AG04449 (cell line): Measurements from ENCODE around the gene USP13.

Experiments used
- CTCF ChIA-PET: fragments of 350-600 bp; formaldehyde crosslinking; extraction: SDS; loops from one replicate; lab custom pipeline; 2021; ENCODE audit warnings: antibody characterized with exemption; lab: Yijun Ruan, JAX
- POLR2A ChIA-PET: fragments of 400-600, 350-600 bp; formaldehyde crosslinking; extraction: SDS; loops from one replicate; lab custom pipeline; 2020; ENCODE audit warnings: antibody characterized with exemption, inconsistent platforms; lab: Yijun Ruan, JAX
- DNase-seq: peaks from one replicate; pipeline ENCODE4 v3.0.0-alpha.2; 2010; ENCODE audit warnings: low read depth, low spot score
- H3K4me3 ChIP-seq: 2 replicates; pipeline ENCODE4 v1.5.1; 2011; ENCODE audit warnings: low read depth, mild to moderate bottlenecking, control low read depth, low read length
- TF ChIP-seq, protein P1 (sequence below): IDR thresholded peaks from one replicate; pipeline ENCODE4 v1.5.1; 2011; ENCODE audit warnings: mild to moderate bottlenecking, moderate library complexity, low read length, control low read depth, inconsistent platforms; ENCODE audit not compliant: insufficient read depth; ENCODE audit errors: missing control alignments

Gene USP13

DNA sequence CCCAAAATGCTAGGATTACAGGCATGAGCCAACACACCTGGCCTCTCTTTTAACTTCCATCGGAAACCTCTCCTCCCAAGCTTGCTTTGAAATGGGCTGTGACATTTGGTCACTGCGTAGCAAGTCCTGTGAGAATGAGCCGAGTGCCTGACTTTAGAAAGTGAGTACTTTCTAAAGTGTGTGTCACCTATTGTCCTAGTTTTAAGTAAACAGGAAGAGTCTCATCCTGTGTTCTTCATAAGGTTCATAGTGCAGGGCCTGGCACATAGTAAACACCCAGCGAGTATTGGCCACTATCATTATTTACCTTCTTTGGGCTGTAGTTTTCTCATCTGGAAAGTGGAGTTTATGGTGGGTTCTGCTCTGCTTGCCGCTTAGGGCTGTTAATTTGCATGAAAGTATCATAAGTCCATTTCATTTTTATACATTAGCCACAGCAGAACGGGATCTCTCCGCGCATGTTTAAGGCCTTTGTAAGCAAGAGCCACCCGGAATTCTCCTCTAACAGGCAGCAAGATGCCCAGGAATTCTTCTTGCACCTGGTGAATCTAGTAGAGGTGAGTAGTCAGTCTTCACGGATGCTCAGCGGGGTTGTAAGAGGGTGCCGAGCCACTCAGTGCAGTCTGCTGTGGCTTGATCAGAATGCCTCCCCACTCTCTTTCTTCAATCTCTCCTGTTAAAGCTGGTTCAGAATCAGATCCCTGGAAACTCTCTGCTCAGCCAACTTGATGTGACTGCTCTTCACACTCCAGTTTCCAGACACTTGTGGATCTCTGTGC is 87.2 kb downstream of the USP13 start:
- POLR2A ChIA-PET = no interaction called here
- CTCF ChIA-PET = interaction anchor here (1.5 kb wide), 1 partner anchor 11 kb away, joined by 5 read pairs; no protein-coding TSS in a partner anchor
- no peak overlapping the region for H3K4me3 ChIP-seq
- TF ChIP-seq, protein P1, sequence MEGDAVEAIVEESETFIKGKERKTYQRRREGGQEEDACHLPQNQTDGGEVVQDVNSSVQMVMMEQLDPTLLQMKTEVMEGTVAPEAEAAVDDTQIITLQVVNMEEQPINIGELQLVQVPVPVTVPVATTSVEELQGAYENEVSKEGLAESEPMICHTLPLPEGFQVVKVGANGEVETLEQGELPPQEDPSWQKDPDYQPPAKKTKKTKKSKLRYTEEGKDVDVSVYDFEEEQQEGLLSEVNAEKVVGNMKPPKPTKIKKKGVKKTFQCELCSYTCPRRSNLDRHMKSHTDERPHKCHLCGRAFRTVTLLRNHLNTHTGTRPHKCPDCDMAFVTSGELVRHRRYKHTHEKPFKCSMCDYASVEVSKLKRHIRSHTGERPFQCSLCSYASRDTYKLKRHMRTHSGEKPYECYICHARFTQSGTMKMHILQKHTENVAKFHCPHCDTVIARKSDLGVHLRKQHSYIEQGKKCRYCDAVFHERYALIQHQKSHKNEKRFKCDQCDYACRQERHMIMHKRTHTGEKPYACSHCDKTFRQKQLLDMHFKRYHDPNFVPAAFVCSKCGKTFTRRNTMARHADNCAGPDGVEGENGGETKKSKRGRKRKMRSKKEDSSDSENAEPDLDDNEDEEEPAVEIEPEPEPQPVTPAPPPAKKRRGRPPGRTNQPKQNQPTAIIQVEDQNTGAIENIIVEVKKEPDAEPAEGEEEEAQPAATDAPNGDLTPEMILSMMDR = no peak
- DNase-seq = no peak

DNA sequence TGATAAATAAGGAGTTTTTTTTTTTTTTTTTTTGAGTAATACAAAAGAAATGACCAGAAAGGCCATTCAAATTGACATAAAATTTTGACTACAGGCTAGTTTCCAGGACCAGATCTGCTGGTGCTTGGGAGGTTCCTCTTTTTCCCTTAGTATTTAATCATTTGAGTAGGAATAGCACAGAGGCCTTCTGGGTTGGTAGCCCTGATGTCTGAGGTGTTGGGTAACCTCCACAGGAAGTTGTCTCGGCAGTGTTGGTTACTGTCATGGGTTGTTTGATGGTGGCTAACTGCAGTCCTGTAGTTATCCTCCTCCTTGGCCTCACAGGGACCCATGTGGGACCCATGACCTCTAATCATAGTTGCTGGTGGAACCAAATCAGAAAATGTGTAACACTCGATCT is 91.1 kb downstream of the USP13 start:
- TF ChIP-seq, protein P1 = no peak
- DNase-seq = no peak
- H3K4me3 ChIP-seq = no peak overlapping the region
- ChIA-PET CTCF (no interaction called here), POLR2A (interaction anchor here (0.6 kb wide), 1 partner anchor 90 kb away, joined by 3 read pairs; no protein-coding TSS in a partner anchor)

DNA sequence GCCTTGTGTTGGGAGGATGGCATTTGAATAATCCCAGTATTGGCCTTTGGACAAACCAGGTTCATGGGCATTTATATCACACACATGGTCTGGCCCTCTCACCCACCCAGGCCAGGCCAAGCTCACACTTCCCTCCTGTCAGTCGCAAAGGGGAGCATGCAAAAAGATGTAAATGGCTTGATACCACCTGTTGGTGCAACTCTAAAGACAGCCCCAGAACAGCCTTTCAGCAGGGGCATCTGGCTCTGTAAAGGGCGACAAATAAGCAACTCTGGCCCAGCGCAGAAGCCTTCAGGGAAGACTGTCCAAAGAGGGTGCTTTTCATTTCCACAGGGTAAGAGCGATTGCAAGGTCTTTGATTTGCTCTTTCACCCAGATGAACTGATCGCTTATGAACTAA is 91.8 kb downstream of the USP13 start:
- no peak overlapping the region for H3K4me3 ChIP-seq
- CTCF ChIA-PET = no interaction called here
- DNase-seq = no peak
- POLR2A ChIA-PET = no interaction called here
- TF ChIP-seq, protein P1 = no peak

DNA sequence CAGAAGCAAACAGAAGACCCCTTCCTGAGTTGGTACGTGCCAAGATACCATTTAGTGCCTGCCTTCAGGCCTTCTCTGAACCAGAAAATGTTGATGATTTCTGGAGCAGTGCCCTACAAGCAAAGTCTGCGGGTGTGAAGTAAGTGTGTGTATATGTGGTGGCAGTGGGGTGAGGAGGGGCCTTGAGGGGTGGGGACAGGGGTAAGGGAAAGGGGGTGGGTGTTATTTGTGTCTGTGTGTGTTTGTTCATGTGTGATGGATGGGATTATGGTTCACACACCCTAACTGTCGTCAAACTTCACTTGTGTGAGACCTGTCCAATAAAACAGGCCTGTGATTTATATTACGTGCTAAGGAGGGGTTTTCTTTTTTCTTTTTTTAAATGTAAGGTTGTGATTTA is 92.2 kb downstream of the USP13 start:
- TF ChIP-seq, protein P1 = no peak
- POLR2A ChIA-PET = no interaction called here

DNA sequence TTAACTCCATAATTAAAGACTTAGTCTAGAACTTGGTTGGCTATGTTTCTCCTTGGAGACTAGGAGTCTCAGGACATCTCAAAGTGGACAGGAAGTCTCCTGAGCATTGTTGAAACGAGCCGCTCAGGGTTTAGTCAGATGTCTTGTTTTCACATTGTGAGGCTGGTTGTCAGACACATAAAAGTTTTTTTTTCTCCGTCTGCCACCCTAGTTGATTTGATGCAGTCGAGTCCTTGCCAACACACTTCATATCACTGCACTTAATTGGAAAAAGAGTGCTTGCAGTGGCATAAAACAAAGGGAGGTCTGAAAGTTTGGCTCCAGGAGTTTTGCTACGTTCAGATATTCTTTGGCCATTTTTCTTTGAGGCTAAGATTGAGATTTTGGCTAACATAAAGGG is 92.9 kb downstream of the USP13 start:
- TF ChIP-seq, protein P1 = no peak
- H3K4me3 ChIP-seq = no peak overlapping the region
- ChIA-PET CTCF (no interaction called here), POLR2A (no interaction called here)
- no peak for DNase-seq

More for the DNA sequence above, 92.2 kb downstream of the USP13 start:
- CTCF ChIA-PET = no interaction called here
- DNase-seq = no peak
- no peak overlapping the region for H3K4me3 ChIP-seq

DNA sequence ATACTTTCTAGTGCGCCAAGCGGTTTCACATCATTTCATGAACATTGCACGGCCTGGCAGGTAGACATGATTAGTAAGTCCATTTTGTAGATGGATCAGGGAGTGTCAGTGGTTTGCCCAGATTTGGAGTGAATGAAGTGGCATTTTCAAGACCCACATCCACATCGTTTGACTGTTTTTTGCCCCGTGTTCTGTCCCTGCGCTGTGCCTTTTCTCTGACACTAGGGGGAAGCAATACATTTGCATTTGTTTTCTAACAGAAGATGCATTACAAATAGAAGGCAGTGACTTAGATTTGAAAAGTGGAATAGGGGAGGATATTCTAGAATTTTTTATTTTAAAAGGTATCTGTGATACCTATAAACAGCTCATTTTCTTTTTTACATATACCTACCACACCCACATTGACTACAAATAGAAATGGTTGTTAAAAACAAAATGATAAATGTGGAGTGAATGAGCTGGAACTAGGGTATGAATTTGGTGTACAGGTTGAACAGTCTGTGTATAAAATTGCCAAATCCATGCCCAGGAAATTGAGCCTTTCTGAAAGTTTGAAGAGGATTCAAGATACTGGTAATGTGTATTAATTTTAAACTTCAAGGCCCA is 98.0 kb downstream of the USP13 start:
- CTCF ChIA-PET = interaction anchor here (0.8 to 2.4 kb wide), 18 partner anchors 10 to 859 kb away, joined by 3 to 15 read pairs (median 5); no protein-coding TSS in a partner anchor
- POLR2A ChIA-PET = no interaction called here
- H3K4me3 ChIP-seq = no peak overlapping the region
- DNase-seq = no peak
- TF ChIP-seq, protein P1 = peak; percentile 64
